Keratinocyte (primary cell): ENCODE measurements around the gene THAP3. TPM values are rescaled to one million over a fixed set of nuclear protein-coding genes. Genes with fewer than 3 reads are reported as not detected.

Experiments
- DNase-seq: peaks from one replicate; pipeline ENCODE4 v3.0.0-alpha.2; 2011; ENCODE audit warnings: low read depth, missing footprints, low spot score
- FAIRE-seq: peaks from 2 replicates; lab custom pipeline; 2011; peaks lifted over from hg19 to GRCh38; lab: Jason Lieb, UNC
- H2AFZ ChIP-seq: 2 replicates; pipeline ENCODE4 v1.6.0; 2012; ENCODE audit warnings: low read length, control low read depth, inconsistent platforms; ENCODE audit not compliant: control insufficient read depth
- H3K27ac ChIP-seq: 2 replicates; pipeline ENCODE4 v1.5.1; 2011; ENCODE audit warnings: low read length; ENCODE audit not compliant: control insufficient read depth, insufficient read depth
- H3K27me3 ChIP-seq: 3 replicates; pipeline ENCODE4 v1.6.0; 2011; ENCODE audit warnings: low read length; ENCODE audit not compliant: control insufficient read depth, insufficient read depth; ENCODE audit errors: extremely low read depth
- H3K36me3 ChIP-seq, 2 experiments: 2 replicates in 1 of 2; 3 replicates in 1 of 2; pipeline ENCODE4 v1.5.1; 2011; ENCODE audit warnings: low read length in 2 of 2, mild to moderate bottlenecking in 1 of 2; ENCODE audit not compliant: control insufficient read depth in 2 of 2, insufficient read depth in 2 of 2; ENCODE audit errors: extremely low read depth in 1 of 2
- H3K4me1 ChIP-seq: 3 replicates; pipeline ENCODE4 v1.5.1; 2011; ENCODE audit warnings: low read length; ENCODE audit not compliant: control insufficient read depth, insufficient read depth; ENCODE audit errors: extremely low read depth
- H3K4me2 ChIP-seq: 3 replicates; pipeline ENCODE4 v1.6.0; 2011; ENCODE audit warnings: low read depth, low read length; ENCODE audit not compliant: control insufficient read depth, insufficient read depth; ENCODE audit errors: extremely low read depth
- H3K4me3 ChIP-seq, 3 experiments: fragments of 200-600 bp in 1 of 3; sonication (generic) in 1 of 3; 2 replicates in 2 of 3; 3 replicates in 1 of 3; pipeline ENCODE4 v1.5.1; 2011 to 2016; ENCODE audit warnings: low read length in 3 of 3, mild to moderate bottlenecking in 3 of 3, control low read depth in 2 of 3, inconsistent platforms in 1 of 3, low read depth in 1 of 3, mixed read lengths in 1 of 3, mixed run types in 1 of 3, moderate library complexity in 1 of 3; ENCODE audit not compliant: control insufficient read depth in 2 of 3, insufficient read depth in 2 of 3; ENCODE audit errors: extremely low read depth in 1 of 3
- H3K79me2 ChIP-seq: 2 replicates; pipeline ENCODE4 v1.6.0; 2012; ENCODE audit warnings: low read length; ENCODE audit not compliant: control insufficient read depth, insufficient read depth
- H3K9ac ChIP-seq: 3 replicates; pipeline ENCODE4 v1.6.0; 2011; ENCODE audit warnings: low read length; ENCODE audit not compliant: control insufficient read depth, insufficient read depth; ENCODE audit errors: extremely low read depth
- H3K9me1 ChIP-seq: 3 replicates; pipeline ENCODE4 v1.6.0; 2011; ENCODE audit warnings: low read length; ENCODE audit not compliant: control insufficient read depth, insufficient read depth; ENCODE audit errors: extremely low read depth
- H3K9me3 ChIP-seq: 2 replicates; pipeline ENCODE4 v1.5.1; 2012; ENCODE audit warnings: low read depth, low read length; ENCODE audit not compliant: control insufficient read depth
- H4K20me1 ChIP-seq: 3 replicates; pipeline ENCODE4 v1.6.0; 2011; ENCODE audit warnings: low read length; ENCODE audit not compliant: control insufficient read depth, insufficient read depth; ENCODE audit errors: extremely low read depth
- EZH2 ChIP-seq: IDR thresholded peaks from one replicate; pipeline ENCODE4 v1.6.1; 2012; ENCODE audit warnings: inconsistent platforms, mild to moderate bottlenecking, low read length, moderate library complexity
- dilution Hi-C: fragments of 300-500 bp; cut with MboI; formaldehyde crosslinking; loops from one replicate; pipeline ENCODE4 v1.7.0; 2020; ENCODE audit warnings: low sequenced_read_pairs; ENCODE audit not compliant: extremely low pct_ligation_motif_present
- polyA plus RNA-seq, 5 experiments: library from polyadenylated mRNA; depleted of rRNA in 3 of 5; stranded (reverse) in 3 of 5; stranded (forward) in 1 of 5; unstranded in 1 of 5; fragments of >200 nt; gene quantifications; 1 replicate in 1 of 5; 2 replicates in 3 of 5; 3 replicates in 1 of 5; pipeline versions ENCODE4 v1.2.1 to v1.2.3, GENCODE V29; 2011 to 2012; ENCODE audit warnings: missing spikeins in 2 of 5, low read depth in 1 of 5, low replicate concordance in 1 of 5
- TF ChIP-seq, protein P1 (sequence below), 3 experiments: IDR thresholded peaks in 1 of 3; conservative IDR thresholded peaks in 1 of 3; optimal IDR thresholded peaks in 1 of 3; 2 replicates in 2 of 3; 3 replicates in 1 of 3; pipeline versions ENCODE3 to v1.5.1; 2011; ENCODE audit warnings: low read length in 3 of 3, mild to moderate bottlenecking in 3 of 3, moderate library complexity in 2 of 3, control low read depth in 1 of 3, inconsistent platforms in 1 of 3; ENCODE audit not compliant: insufficient read depth in 2 of 3; ENCODE audit errors: extremely low read depth in 1 of 3

THAP3 gene
- polyA plus RNA-seq, 1 donor (not counting 4 experiments of a cell fraction or from before 2014, with no cell fraction given): 5.1 TPM

DNA sequence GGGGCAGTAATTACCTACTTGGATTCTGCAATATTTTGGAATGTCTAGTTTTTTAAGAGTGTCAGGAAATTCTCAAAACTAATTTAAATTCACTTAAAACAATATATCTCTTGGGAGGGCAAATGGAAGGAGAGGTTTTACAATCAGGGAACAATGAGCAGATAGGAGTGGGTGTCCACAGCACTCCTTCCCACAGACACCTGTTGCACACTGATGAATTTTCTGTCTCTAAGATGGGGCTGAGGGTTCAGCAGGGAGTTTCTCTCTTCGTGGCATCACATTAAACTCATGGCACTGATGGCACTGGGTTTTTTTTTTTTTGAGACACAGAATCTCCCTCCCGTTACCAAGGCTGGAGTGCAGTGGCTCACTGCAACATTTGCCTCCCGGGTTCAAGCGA is 5.6 kb upstream of the THAP3 start:
- H3K9me1 ChIP-seq: no peaks in the 10 kb centered on the region
- no peak overlapping the region for H2AFZ ChIP-seq
- no peak overlapping the region for H3K4me3 ChIP-seq
- no peak overlapping the region for H3K27ac ChIP-seq
- peaks cover 24 to 26% of the 10 kb centered on the region in 2 experiments for H3K36me3 ChIP-seq
- DNase-seq (no peak), FAIRE-seq (no peak)
- H3K79me2 ChIP-seq: peaks cover 41% of the 10 kb centered on the region
- no peaks in the 10 kb centered on the region for H3K9me3 ChIP-seq
- no peak for TF ChIP-seq EZH2
- TF ChIP-seq, protein P1, sequence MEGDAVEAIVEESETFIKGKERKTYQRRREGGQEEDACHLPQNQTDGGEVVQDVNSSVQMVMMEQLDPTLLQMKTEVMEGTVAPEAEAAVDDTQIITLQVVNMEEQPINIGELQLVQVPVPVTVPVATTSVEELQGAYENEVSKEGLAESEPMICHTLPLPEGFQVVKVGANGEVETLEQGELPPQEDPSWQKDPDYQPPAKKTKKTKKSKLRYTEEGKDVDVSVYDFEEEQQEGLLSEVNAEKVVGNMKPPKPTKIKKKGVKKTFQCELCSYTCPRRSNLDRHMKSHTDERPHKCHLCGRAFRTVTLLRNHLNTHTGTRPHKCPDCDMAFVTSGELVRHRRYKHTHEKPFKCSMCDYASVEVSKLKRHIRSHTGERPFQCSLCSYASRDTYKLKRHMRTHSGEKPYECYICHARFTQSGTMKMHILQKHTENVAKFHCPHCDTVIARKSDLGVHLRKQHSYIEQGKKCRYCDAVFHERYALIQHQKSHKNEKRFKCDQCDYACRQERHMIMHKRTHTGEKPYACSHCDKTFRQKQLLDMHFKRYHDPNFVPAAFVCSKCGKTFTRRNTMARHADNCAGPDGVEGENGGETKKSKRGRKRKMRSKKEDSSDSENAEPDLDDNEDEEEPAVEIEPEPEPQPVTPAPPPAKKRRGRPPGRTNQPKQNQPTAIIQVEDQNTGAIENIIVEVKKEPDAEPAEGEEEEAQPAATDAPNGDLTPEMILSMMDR (optimal IDR thresholded peaks at IDR 0.05 in 1 of 3, IDR thresholded peaks at IDR 0.05 in 1 of 3, conservative IDR thresholded peaks at IDR 0.05 in 1 of 3; ENCODE audit: extremely low read depth in 1 of 3, insufficient read depth in 2 of 3, low read length in 3 of 3): no peak
- no peaks in the 10 kb centered on the region for H3K27me3 ChIP-seq
- dilution Hi-C loops: no loop called here
- no peaks in the 10 kb centered on the region for H3K4me1 ChIP-seq
- no peak overlapping the region for H3K4me2 ChIP-seq
- H3K9ac ChIP-seq: no peak overlapping the region
- H4K20me1 ChIP-seq: peaks cover 2% of the 10 kb centered on the region

DNA sequence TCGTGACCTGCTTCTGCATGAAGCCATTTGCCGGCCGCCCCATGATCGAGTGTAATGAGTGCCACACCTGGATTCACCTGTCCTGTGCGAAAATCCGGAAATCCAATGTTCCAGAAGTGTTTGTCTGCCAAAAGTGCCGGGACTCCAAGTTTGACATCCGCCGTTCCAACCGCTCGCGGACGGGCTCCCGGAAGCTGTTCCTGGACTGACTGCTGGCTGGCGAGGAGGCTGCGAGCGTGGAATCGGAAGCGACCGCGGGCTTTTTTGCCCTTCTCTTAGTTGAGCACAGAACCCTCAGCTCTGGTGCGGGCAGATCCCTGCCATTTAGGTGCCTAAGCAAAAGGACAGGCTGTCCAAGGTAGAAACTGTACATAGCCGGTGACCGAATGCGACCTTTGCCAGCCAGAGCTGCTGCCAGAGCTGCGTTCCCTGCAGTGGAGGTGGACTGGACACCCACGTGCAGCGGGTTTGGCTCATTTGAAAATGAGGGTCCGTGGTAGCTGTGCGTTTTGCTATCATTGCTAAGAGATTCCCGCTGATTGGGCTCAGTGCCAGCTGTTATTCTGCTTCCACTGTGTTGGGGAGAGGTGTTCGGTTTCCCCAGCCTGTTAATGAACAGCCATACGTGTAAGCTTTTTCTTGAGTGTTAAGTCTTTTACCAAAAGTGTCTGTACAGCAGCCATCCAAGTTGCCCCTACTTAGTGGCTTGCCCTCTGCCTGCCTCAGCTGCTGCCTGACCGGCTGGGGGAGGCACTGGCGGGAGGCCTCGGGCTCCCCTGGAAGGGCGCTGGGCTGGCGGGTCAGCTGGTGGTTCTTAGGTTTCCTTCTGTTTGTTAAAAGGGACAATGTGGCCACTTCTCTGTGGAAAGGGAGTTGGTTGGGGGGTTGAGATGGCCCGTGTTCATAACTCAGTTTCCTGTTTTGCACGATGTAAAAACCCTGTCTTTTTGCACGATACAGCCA is 3.0 kb upstream of the THAP3 start:
- Histone ChIP-seq H3K27ac (no peak overlapping the region), H4K20me1 (peaks cover 2% of the 10 kb centered on the region), H3K9me3 (no peaks in the 10 kb centered on the region), H3K27me3 (no peaks in the 10 kb centered on the region), H3K4me1 (peaks cover 11% of the 10 kb centered on the region), H3K9me1 (no peaks in the 10 kb centered on the region), H3K36me3 (peaks cover 21 to 26% of the 10 kb centered on the region in 2 experiments), H2AFZ (no peak overlapping the region), H3K4me2 (no peak overlapping the region), H3K4me3 (no peak overlapping the region), H3K79me2 (peaks cover 34% of the 10 kb centered on the region), H3K9ac (no peak overlapping the region)
- DNase-seq (no peak), FAIRE-seq (no peak)
- dilution Hi-C loops: no loop called here
- no peak for TF ChIP-seq EZH2
- TF ChIP-seq, protein P1 (optimal IDR thresholded peaks at IDR 0.05 in 1 of 3, IDR thresholded peaks at IDR 0.05 in 1 of 3, conservative IDR thresholded peaks at IDR 0.05 in 1 of 3; ENCODE audit: extremely low read depth in 1 of 3, insufficient read depth in 2 of 3, low read length in 3 of 3): no peak
